Measurements from ENCODE around the gene NAGS.
"Not testable (repeated sequence)": the region's sequence is repeated elsewhere in the genome, so short reads cannot be mapped to it uniquely, and the experiment has no call there.

NAGS gene

GRCh38 chr17:44004077-44004760 is at the start of gene NAGS:
TSS of gene NAGS (plus strand) at chr17:44004622. CDS start at chr17:44004664, 42 bp downstream.
- peak; percentile 30 for DNase-seq (ENCODE audit: low read depth, low spot score)

DNA sequence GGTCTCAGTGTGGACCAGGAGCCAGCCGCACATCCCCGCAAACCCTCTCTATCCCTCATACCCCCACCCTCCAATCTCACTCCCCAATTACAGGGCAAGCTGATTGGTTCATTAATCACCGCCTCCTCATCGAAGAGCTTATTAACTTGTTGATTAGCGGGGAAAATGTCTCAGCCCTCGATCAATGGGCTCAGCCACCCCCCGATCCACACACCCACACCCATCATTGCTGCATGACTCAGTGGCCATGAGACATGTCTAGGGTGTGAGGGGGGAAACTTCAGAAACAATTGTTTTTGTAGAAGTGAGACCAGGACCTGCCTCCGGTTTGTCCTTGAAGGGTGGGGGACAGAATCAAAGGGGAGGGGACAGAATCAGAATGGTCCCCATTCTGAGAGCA is 48.2 kb upstream of the NAGS start:
- DNase-seq (ENCODE audit: low read depth, low spot score), result no peak

DNA sequence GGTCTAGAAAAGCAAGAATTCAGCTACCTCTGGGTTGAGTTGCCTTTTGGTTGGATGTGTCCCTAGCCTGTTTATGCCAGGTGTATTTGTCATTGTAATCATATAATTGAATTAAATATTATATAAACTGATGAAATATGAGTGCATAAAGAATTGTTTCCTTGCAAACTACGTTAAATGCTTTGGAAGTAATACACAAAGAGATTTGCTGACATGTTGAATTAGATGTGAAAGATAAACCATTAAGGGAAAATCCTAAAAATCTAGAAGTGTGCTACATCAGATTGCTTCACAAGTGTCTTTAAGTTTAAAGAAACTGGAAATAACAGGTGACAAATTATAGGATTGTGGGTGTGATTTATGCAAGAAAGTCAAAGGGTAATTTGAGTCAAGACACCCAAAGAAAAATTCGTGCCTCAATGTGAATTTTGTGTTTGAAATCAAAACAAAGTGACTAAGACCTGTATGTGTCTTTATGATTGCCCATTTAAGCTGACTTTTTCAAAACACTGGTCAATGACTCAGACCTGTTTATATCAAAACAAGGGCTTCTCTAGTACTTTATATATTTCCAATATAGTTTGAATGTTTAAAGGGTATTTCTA is 45.6 kb upstream of the NAGS start:
- DNase-seq (ENCODE audit: low read depth, low spot score), result no peak

- DNase-seq (ENCODE audit: low read depth, low spot score), result not testable (repeated sequence)
Observed at GRCh38 chr17:43961292-43961691, 43.1 kb upstream of the NAGS start.

GRCh38 chr17:43961954-43962353 is 42.5 kb upstream of the NAGS start:
- DNase-seq (ENCODE audit: low read depth, low spot score), result no peak

GRCh38 chr17:43962479-43962878 is 41.9 kb upstream of the NAGS start:
- no peak for DNase-seq (ENCODE audit: low read depth, low spot score)

- DNase-seq (ENCODE audit: low read depth, low spot score), result peak; percentile 44
Observed at GRCh38 chr17:43966276-43966675, 38.1 kb upstream of the NAGS start.

DNA sequence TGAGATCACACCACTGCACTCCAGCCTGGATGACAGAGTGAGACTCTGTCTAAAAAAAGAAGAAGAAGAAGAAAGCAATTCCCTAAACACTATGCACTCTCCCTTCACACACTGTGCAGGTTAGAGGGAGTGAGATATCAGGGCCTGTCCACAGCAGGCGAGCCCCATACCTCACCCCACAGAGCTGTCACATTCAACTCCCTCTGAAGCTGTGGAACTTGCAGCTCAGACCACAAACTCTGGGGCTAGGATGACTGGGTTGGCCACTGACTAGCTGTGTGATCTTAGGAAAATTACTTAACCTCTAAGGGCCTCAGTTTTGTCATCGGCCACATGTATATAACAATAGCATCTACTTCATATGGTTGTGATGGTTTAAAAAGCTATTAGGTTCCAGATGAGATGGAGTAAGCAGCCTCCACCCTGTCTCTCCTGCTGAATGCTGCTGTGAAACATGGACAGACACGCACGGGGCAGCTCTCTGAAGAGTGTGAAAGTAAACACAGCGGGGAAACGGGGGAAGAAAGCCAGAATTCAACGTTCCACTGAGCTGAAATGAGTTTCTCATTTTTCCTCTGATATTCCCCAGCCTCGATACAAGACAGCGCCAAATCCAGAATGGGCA is 37.1 kb upstream of the NAGS start:
- DNase-seq (ENCODE audit: low read depth, low spot score), result no peak

DNA sequence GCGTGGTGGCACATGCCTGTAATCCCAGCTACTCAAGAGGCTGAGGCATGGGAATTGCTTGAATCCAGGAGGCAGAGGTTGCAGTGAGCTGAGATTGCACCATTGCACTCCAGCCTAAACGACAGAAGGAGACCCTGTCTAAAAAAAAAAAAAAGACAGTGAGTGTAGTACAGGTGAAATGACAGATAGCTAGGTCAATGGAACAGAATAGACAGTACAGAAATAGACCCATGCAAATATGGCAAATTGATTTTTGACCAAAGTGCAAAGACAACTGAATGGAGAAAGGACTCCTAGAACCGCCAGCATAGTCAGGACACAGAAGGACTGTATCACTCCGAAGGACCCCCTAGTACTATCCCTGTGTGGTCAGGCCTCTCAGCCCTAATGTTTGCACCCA is 34.1 kb upstream of the NAGS start:
- DNase-seq (ENCODE audit: low read depth, low spot score), result no peak

DNA sequence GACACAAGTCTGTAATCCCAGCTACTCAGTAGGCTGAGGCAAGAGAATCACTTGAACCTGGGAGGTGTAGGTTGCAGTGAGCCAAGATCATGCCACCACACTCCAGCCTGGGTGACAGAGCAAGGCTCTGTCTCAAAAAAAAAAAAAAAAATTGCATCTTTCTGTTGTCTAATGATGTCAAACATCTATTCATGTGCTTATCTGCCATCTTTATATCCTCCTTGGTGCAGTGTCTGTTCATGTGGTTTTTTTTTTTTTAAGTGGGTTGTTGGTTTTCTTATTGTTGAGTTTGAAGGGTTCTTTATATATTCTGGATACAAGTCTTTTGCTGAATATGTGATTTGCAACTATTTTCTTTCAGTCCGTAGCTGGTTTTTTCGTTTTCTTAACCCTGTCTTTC is 33.0 kb upstream of the NAGS start:
- DNase-seq (ENCODE audit: low read depth, low spot score), result not testable (repeated sequence)

DNA sequence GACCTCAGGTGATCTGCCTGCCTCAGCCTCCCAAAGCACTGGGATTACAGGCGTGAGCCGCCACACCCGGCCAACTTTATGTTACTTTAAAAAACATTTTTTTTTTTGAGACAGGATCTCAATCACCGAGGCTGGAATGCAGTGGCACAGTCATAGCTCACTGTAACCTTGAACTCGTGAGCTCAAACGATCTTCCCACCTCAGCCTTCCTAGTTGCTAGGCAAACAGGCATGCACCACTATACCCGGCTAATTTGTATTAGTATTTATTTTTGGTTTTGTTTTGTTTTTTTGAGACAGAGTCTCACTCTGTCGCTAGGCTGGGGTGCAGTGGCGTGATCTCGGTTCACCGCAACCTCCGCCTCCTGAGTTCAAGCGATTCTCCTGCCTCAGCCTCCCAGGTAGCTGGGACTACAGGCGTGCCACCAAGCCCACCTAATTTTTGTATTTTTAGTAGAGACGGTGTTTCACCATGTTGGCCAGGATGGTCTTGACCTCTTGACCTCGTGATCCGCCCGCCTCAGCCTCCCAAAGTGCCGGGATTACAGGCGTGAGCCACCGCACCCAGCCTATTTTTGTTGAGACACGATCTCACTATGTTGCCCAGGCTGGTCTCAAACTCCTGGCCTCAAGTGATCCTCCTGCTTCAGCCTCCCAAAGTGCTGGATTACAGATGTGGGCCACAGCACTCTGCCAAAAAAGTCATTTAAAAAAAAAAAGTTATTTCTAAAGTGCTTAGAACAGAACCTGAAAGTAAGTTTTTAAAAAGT is 31.8 kb upstream of the NAGS start:
- not testable (repeated sequence) for DNase-seq (ENCODE audit: low read depth, low spot score)

- no peak for DNase-seq (ENCODE audit: low read depth, low spot score)
Observed at GRCh38 chr17:43974382-43975266, 29.8 kb upstream of the NAGS start.

DNA sequence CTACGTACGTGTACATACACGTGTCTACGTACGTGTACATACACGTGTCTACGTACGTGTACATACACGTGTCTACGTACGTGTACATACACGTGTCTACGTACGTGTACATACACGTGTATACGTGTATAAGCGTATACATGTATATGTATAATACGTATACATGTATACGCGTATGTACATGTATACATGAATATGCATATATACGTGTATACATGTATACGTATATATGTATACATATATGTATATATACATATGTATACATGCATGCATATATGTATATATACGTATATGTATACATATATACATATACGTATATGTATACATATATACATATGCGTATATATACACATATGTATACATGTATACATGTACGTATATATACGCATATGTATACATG is 28.5 kb upstream of the NAGS start:
- no peak for DNase-seq (ENCODE audit: low read depth, low spot score)

- no peak for DNase-seq (ENCODE audit: low read depth, low spot score)
Observed at GRCh38 chr17:43976963-43977837, 27.2 kb upstream of the NAGS start.

DNA sequence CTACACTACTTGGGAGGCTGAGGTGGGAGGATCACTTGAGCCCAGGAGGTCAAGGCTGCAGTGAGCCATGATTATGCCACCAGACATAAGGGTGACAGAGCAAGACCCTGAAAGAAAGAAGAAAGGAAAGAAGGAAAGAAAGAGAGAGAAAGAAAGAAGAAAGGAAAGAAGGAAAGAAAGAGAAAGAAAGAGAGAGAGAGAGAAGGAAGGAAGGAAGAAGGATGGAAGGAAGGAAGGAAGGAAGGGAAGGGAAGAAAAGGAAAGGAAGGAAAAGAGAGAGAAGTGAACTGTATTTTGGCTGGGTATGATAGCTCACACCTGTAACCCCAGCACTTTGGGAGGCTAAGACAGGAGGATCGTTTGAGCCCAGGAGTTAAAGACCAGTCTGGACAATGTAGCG is 26.3 kb upstream of the NAGS start:
- DNase-seq (ENCODE audit: low read depth, low spot score), result no peak

DNA sequence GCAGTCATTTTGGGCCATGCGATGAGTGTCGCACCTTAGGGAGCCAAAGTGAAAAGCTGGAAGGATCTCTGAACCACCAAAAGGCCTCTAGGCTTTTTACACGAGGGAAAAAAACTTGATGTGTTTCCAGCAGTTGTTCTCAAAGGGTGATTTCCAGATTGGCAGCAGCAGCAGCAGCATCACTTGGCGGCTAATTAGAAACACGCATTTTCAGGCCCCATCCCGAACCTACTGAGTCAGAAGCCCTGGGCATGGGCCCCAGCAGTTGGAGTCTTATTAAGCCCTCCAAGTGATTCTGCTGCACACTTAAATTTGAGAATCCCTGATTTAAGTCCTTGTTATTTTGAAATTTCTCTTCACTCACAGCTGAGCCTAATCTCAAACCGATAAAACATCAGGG is 25.4 kb upstream of the NAGS start:
- DNase-seq (ENCODE audit: low read depth, low spot score), result no peak

DNA sequence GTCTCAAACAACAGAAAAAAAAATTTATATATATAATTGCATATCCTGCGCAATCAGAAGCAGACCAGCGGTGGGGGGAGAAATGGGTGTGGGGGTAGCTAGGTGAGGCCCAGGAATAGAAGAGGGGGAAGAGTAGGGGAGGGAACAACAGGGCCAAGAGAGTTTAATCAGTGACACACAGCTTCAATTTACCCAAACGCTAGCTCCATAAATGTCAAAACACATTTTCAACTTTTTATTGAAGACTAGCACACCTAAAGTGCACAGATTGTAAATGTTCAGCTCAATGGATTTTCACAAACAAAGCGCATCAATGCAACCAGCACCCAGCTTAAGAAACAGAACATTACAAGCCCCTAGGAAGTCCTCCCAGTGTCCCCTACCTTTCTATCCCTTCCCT is 24.8 kb upstream of the NAGS start:
- no peak for DNase-seq (ENCODE audit: low read depth, low spot score)

GRCh38 chr17:43982171-43982570 is 22.3 kb upstream of the NAGS start:
- no peak for DNase-seq (ENCODE audit: low read depth, low spot score)

GRCh38 chr17:43983196-43983514 is 21.3 kb upstream of the NAGS start:
- no peak for DNase-seq (ENCODE audit: low read depth, low spot score)
